Measurements from ENCODE around the gene EEF2. TPM values are rescaled to one million over a fixed set of nuclear protein-coding genes. Genes with fewer than 3 reads are reported as not detected.
A peak's percentile ranks its signal among the peaks of the same experiment; 100 is the strongest.

EEF2 gene
- total RNA-seq, 3 donors from 2014 or later, result 1,628 to 2,598 (median 1,993) TPM

DNA sequence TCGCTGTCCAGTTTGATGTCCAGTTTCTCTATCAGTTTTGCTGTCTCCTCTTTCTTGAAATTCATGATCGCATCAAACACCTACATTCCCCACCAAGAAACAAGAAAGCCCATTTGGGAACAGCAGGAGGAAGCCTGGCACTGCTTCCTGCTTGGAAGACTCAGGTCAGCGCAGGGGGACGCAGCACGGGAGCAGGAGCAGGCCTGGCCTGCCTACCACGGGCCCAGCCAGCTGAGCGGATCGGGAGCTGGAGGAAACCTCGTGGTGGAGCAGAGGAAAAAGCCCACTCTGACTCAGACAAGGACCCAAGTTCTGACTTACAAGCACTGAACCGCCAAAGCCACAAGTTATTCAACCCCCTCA is 3.9 kb downstream of the EEF2 start:
- DNase-seq (ENCODE audit: low spot score in 2 of 2), result peak in 1 of 2 donors; percentile 17
- Histone ChIP-seq H3K9me3 (no peaks in the 10 kb centered on the region), H3K36me3 (peaks cover 45% of the 10 kb centered on the region), H3K4me3 (no peak overlapping the region), H3K4me1 (peaks cover 10 to 23% of the 10 kb centered on the region in 2 donors), H3K27me3 (no peaks in the 10 kb centered on the region), H3K27ac (peak overlapping the region; percentile 19 to 29)
- no peak for TF ChIP-seq POLR2A (IDR thresholded peaks at IDR 0.05)
- TF ChIP-seq CTCF (IDR thresholded peaks at IDR 0.05), result no peak
- TF ChIP-seq POLR2AphosphoS5 (IDR thresholded peaks at IDR 0.05), result no peak
- intact Hi-C loops (cut with DNase I; ENCODE audit: low total_unique reads), result loop anchor here (5.0 kb wide), 1 partner anchor 81 kb away; no protein-coding TSS in a partner anchor

- peaks cover 45% of the 10 kb centered on the region for H3K36me3 ChIP-seq
- no peaks in the 10 kb centered on the region for H3K9me3 ChIP-seq
- TF ChIP-seq POLR2A (IDR thresholded peaks at IDR 0.05) (no peak), CTCF (IDR thresholded peaks at IDR 0.05) (no peak), POLR2AphosphoS5 (IDR thresholded peaks at IDR 0.05) (no peak)
- peak overlapping the region; percentile 19 to 29 for H3K27ac ChIP-seq
- peak in 1 of 2 donors; percentile 20 for DNase-seq (ENCODE audit: low spot score in 2 of 2)
- no peak overlapping the region for H3K4me3 ChIP-seq
- H3K27me3 ChIP-seq, result no peaks in the 10 kb centered on the region
- intact Hi-C loops (cut with DNase I; ENCODE audit: low total_unique reads), result loop anchor here (5.0 kb wide), 1 partner anchor 82 kb away; no protein-coding TSS in a partner anchor
- peaks cover 10 to 16% of the 10 kb centered on the region in 2 donors for H3K4me1 ChIP-seq
Observed at GRCh38 chr19:3980353-3981251, 4.7 kb downstream of the EEF2 start.

DNA sequence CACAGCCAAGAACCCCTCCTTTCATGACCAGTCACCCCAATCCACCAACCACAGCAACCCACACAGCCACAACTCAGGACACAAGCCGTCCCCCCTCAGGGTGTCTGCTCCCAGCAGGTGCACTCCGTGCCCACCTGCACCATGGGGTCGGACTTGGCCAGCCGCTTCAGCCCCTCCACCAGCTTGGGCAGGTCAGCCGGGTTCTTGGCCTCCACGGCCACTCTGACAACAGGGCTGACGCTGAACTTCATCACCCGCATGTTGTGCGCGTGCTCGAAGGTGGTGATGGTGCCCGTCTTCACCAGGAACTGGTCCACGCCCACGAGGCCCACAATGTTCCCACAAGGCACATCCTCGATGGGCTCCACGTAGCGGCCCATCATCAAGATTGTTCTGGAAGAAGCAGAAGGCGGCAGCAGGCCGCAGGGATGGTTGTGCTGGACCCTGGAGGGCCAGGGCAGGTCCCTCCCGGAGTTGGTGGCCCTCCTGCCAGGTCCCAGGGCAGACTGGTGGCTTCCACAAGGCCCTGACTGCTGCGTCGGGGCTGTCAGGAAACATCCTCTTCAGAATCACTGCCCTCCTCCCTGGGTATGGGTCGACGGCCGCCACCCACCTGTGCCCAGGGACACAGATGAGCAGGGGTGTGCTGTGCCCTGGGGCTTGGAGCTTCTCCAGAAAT is 5.5 kb downstream of the EEF2 start:
- Histone ChIP-seq H3K9me3 (no peaks in the 10 kb centered on the region), H3K4me1 (peaks cover 10 to 15% of the 10 kb centered on the region in 2 donors), H3K27me3 (no peaks in the 10 kb centered on the region), H3K27ac (no peak overlapping the region), H3K36me3 (peaks cover 45% of the 10 kb centered on the region), H3K4me3 (no peak overlapping the region)
- peak in 1 of 3 donors; percentile 11 for TF ChIP-seq POLR2AphosphoS5 (IDR thresholded peaks at IDR 0.05)
- no peak for TF ChIP-seq POLR2A (IDR thresholded peaks at IDR 0.05)
- peak in 1 of 2 donors; percentile 22 for DNase-seq (ENCODE audit: low spot score in 2 of 2)
- intact Hi-C loops (cut with DNase I; ENCODE audit: low total_unique reads), result loop anchor here (5.0 kb wide), 1 partner anchor 82 kb away; no protein-coding TSS in a partner anchor

DNA sequence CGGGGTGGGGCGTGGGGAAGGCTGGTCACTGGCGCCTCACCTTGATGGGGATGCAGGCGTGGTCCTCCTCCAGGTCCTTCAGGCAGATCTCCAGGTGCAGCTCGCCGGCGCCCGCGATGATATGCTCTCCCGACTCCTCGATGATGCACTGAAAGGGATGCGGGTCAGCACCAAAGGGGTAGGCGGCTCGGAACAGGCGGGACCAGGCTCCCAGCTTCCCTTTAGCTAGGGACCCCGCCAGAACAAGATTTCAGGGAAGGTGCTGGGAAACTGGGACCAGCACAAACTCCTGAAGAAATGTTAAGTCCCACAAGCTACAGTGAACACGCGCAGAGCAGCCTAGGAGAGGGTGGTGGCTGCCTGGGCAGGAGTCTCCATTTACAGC is 6.0 kb downstream of the EEF2 start:
- peaks cover 10 to 15% of the 10 kb centered on the region in 2 donors for H3K4me1 ChIP-seq
- peaks cover 45% of the 10 kb centered on the region for H3K36me3 ChIP-seq
- H3K4me3 ChIP-seq, result no peak overlapping the region
- H3K27ac ChIP-seq, result no peak overlapping the region
- H3K27me3 ChIP-seq, result no peaks in the 10 kb centered on the region
- peak in 1 of 2 donors; percentile 27 for DNase-seq (ENCODE audit: low spot score in 2 of 2)
- TF ChIP-seq POLR2AphosphoS5 (IDR thresholded peaks at IDR 0.05), result no peak
- TF ChIP-seq POLR2A (IDR thresholded peaks at IDR 0.05), result no peak
- no peak for TF ChIP-seq CTCF (IDR thresholded peaks at IDR 0.05)
- intact Hi-C loops (cut with DNase I; ENCODE audit: low total_unique reads), result no loop called here
- H3K9me3 ChIP-seq, result no peaks in the 10 kb centered on the region

GRCh38 chr19:3978145-3978544 is 7.1 kb downstream of the EEF2 start:
- Histone ChIP-seq H3K4me1 (peaks cover under 1 to 6% of the 10 kb centered on the region in 2 donors), H3K36me3 (peaks cover 42% of the 10 kb centered on the region), H3K9me3 (no peaks in the 10 kb centered on the region), H3K27me3 (no peaks in the 10 kb centered on the region), H3K4me3 (no peak overlapping the region), H3K27ac (no peak overlapping the region)
- TF ChIP-seq POLR2AphosphoS5 (IDR thresholded peaks at IDR 0.05) (no peak), CTCF (IDR thresholded peaks at IDR 0.05) (no peak), POLR2A (IDR thresholded peaks at IDR 0.05) (no peak)
- no peak for DNase-seq (ENCODE audit: low spot score in 2 of 2)
- intact Hi-C loops (cut with DNase I; ENCODE audit: low total_unique reads), result no loop called here
